H9 (cell line): Measurements from ENCODE around the gene OXTR. TPM values are rescaled to one million over a fixed set of nuclear protein-coding genes. Genes with fewer than 3 reads are reported as not detected.

Experiments
- DNase-seq: peaks from one replicate; pipeline ENCODE4 v3.0.0-alpha.2; 2017
- H2AFZ ChIP-seq: one replicate; pipeline ENCODE4 v1.6.1; 2013; ENCODE audit warnings: mild to moderate bottlenecking, low read length, control low read depth, moderate library complexity
- H2AK5ac ChIP-seq: 2 replicates; pipeline ENCODE4 v1.6.1; 2013; ENCODE audit warnings: low read length, control low read depth, mixed read lengths; ENCODE audit not compliant: insufficient read length
- H2BK120ac ChIP-seq: one replicate; pipeline ENCODE4 v1.6.1; 2013; ENCODE audit warnings: low read depth, mild to moderate bottlenecking, low read length, control low read depth, inconsistent platforms; ENCODE audit not compliant: poor library complexity, severe bottlenecking
- H2BK12ac ChIP-seq: 2 replicates; pipeline ENCODE4 v1.6.1; 2013; ENCODE audit warnings: low read length, control low read depth, mixed read lengths, low read depth; ENCODE audit not compliant: insufficient read length
- H2BK15ac ChIP-seq: 2 replicates; pipeline ENCODE4 v1.6.1; 2013; ENCODE audit warnings: low read depth, low read length, control low read depth
- H2BK20ac ChIP-seq: one replicate; pipeline ENCODE4 v1.6.1; 2013; ENCODE audit warnings: low read depth, mild to moderate bottlenecking, low read length, control low read depth, inconsistent platforms; ENCODE audit not compliant: poor library complexity, severe bottlenecking
- H2BK5ac ChIP-seq: 2 replicates; pipeline ENCODE4 v1.6.1; 2013; ENCODE audit warnings: low read length, control low read depth, mixed read lengths; ENCODE audit not compliant: insufficient read length
- H3K14ac ChIP-seq: 2 replicates; pipeline ENCODE4 v1.6.1; 2013; ENCODE audit warnings: low read length, control low read depth; ENCODE audit not compliant: insufficient read depth
- H3K18ac ChIP-seq: 2 replicates; pipeline ENCODE4 v1.6.1; 2013; ENCODE audit warnings: low read depth, mild to moderate bottlenecking, mixed read lengths, low read length, control low read depth; ENCODE audit not compliant: insufficient read length
- H3K23ac ChIP-seq: 2 replicates; pipeline ENCODE4 v1.6.1; 2013; ENCODE audit warnings: low read length, control low read depth, mixed read lengths, low read depth; ENCODE audit not compliant: insufficient read length
- H3K23me2 ChIP-seq: 2 replicates; pipeline ENCODE4 v1.6.1; 2013; ENCODE audit warnings: low read depth, mild to moderate bottlenecking, mixed read lengths, low read length, control low read depth; ENCODE audit not compliant: insufficient read length, poor library complexity, severe bottlenecking
- H3K27ac ChIP-seq: 2 replicates; pipeline ENCODE4 v1.5.1; 2013; ENCODE audit warnings: low read length, control low read depth, mixed read lengths, low read depth; ENCODE audit not compliant: insufficient read length
- H3K27me3 ChIP-seq: 2 replicates; pipeline ENCODE4 v1.6.1; 2013; ENCODE audit warnings: low read length, control low read depth, inconsistent platforms; ENCODE audit not compliant: insufficient read depth
- H3K4ac ChIP-seq: 2 replicates; pipeline ENCODE4 v1.6.1; 2013; ENCODE audit warnings: low read depth, mild to moderate bottlenecking, control low read depth, inconsistent platforms, low read length, moderate library complexity
- H3K4me1 ChIP-seq: 2 replicates; pipeline ENCODE4 v1.6.1; 2013; ENCODE audit warnings: low read length, control low read depth, inconsistent platforms; ENCODE audit not compliant: insufficient read depth
- H3K4me2 ChIP-seq: 2 replicates; pipeline ENCODE4 v1.6.1; 2013; ENCODE audit warnings: low read length, control low read depth, mixed read lengths; ENCODE audit not compliant: insufficient read length, insufficient read depth
- H3K56ac ChIP-seq: 2 replicates; pipeline ENCODE4 v1.6.1; 2013; ENCODE audit warnings: low read depth, mild to moderate bottlenecking, mixed read lengths, low read length, control low read depth; ENCODE audit not compliant: insufficient read length
- H3K79me1 ChIP-seq: 2 replicates; pipeline ENCODE4 v1.6.1; 2013; ENCODE audit warnings: low read depth, mild to moderate bottlenecking, moderate library complexity, low read length, control low read depth, inconsistent platforms; ENCODE audit not compliant: insufficient read depth, poor library complexity, severe bottlenecking
- H3K79me2 ChIP-seq: 2 replicates; pipeline ENCODE4 v1.6.1; 2013; ENCODE audit warnings: low read length, control low read depth, inconsistent platforms; ENCODE audit not compliant: insufficient read depth
- H3K9ac ChIP-seq: 2 replicates; pipeline ENCODE4 v1.6.1; 2013; ENCODE audit warnings: low read length, control low read depth, mixed read lengths; ENCODE audit not compliant: insufficient read length; ENCODE audit errors: extremely low read depth
- H3K9me3 ChIP-seq: one replicate; pipeline ENCODE4 v1.6.1; 2013; ENCODE audit warnings: low read depth, low read length, inconsistent platforms; ENCODE audit not compliant: control insufficient read depth
- H3T11ph ChIP-seq: one replicate; pipeline ENCODE4 v1.6.1; 2013; ENCODE audit warnings: mild to moderate bottlenecking, low read length, control low read depth, inconsistent platforms
- H4K20me1 ChIP-seq: one replicate; pipeline ENCODE4 v1.6.1; 2013; ENCODE audit not compliant: control insufficient read depth, insufficient read length, insufficient read depth
- H4K5ac ChIP-seq: 2 replicates; pipeline ENCODE4 v1.6.1; 2013; ENCODE audit warnings: low read depth, mild to moderate bottlenecking, mixed read lengths, low read length, control low read depth; ENCODE audit not compliant: insufficient read length
- H4K8ac ChIP-seq: replicated peaks from 2 replicates; pipeline ENCODE4 v1.6.1; 2013; ENCODE audit warnings: low read length, control low read depth, mixed read lengths, low read depth; ENCODE audit not compliant: insufficient read length
- H4K91ac ChIP-seq: 2 replicates; pipeline ENCODE4 v1.6.1; 2013; ENCODE audit warnings: low read depth, mild to moderate bottlenecking, moderate library complexity, mixed read lengths, low read length, control low read depth; ENCODE audit not compliant: insufficient read length
- H3K27ac Mint-ChIP-seq, 3 experiments: 2 replicates in 2 of 3; 3 replicates in 1 of 3; pipeline ENCODE4 v1.8.0; 2020 to 2021; ENCODE audit warnings: mixed read lengths in 3 of 3, mild to moderate bottlenecking in 1 of 3, moderate library complexity in 1 of 3
- H3K27me3 Mint-ChIP-seq: 2 replicates; pipeline ENCODE4 v1.8.0; 2021; ENCODE audit warnings: low read depth, mild to moderate bottlenecking, moderate library complexity, mixed read lengths
- H3K36me3 Mint-ChIP-seq, 3 experiments: 2 replicates in 2 of 3; 3 replicates in 1 of 3; pipeline ENCODE4 v1.8.0; 2020 to 2021; ENCODE audit warnings: low read depth in 3 of 3, mixed read lengths in 3 of 3; ENCODE audit not compliant: insufficient read depth in 1 of 3
- H3K4me1 Mint-ChIP-seq, 2 experiments: 2 replicates each; pipeline ENCODE4 v1.8.0; 2020; ENCODE audit warnings: mixed read lengths in 2 of 2
- H3K4me3 Mint-ChIP-seq, 2 experiments: 2 replicates in 1 of 2; 3 replicates in 1 of 2; pipeline ENCODE4 v1.8.0; 2020 to 2021; ENCODE audit warnings: mild to moderate bottlenecking in 2 of 2, mixed read lengths in 2 of 2, moderate library complexity in 1 of 2
- H3K9me3 Mint-ChIP-seq, 2 experiments: 2 replicates in 1 of 2; 3 replicates in 1 of 2; pipeline ENCODE4 v1.8.0; 2020; ENCODE audit warnings: mild to moderate bottlenecking in 2 of 2, mixed read lengths in 2 of 2, moderate library complexity in 1 of 2
- CTCF ChIP-seq: fragments of 200-600 bp; sonication (generic); conservative IDR thresholded peaks from 3 replicates; pipeline ENCODE4 v1.8.0; 2021; ENCODE audit warnings: antibody characterized with exemption, mild to moderate bottlenecking
- WGBS: extraction: QIAGEN DNeasy Blood & Tissue Kit; methylation state at CpG from one replicate; pipeline ENCODE4 v1.1.7; 2013; ENCODE audit warnings: missing lambda C conversion rate, low lambda C conversion rate, mixed read lengths; ENCODE audit not compliant: insufficient read length; ENCODE audit errors: extremely low coverage; 5-methylcytosine and 5-hydroxymethylcytosine counted together
- total RNA-seq: library from RNA; stranded (reverse); gene quantifications from 2 replicates; pipeline ENCODE4 v1.2.1, GENCODE V29; 2021

Gene OXTR
- total RNA-seq, 1 experiment from 2014 or later: 1.7 TPM

DNA sequence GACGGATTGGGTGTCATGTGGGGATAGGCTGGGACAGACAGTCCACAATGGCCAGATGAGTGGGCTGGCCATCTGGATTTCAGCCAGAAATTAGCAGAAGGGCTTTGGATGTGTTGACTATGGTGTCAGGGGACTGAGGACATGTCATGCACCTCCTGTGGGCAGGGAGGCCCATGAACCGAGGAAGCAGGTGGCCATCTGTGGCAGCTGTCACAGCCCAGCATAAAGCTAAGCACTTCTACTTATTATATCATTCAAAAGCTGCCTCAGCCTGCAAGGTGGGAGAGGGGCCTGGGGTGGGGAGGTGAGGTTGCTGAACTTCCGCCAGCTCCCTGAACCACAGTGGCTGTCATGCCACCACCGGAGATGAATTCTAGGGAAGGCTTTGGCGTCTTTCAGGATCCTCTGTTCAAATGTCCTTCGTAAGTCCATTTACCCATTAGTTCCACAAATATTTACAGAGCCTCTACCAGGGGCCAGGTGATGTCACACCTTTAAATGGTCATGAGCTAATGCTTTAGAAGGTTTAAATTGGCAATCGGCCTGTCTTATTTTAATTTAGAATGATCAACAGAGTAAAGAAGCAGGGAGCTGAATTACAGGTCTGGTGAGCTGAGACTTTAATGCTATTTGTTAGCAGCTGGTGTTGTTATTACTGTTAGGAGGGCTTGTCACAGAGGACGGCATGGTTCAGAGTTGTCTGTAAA, 59.5 kb downstream of the OXTR start:
- Histone ChIP-seq H3K9me3 (no peaks in the 10 kb centered on the region), H4K20me1 (peaks cover 2% of the 10 kb centered on the region), H3K9ac (no peak overlapping the region), H4K8ac (no peak overlapping the region), H4K91ac (no peak overlapping the region), H3K79me2 (no peaks in the 10 kb centered on the region), H3K23me2 (no peaks in the 10 kb centered on the region), H3K4ac (no peak overlapping the region), H3K23ac (no peak overlapping the region), H2AK5ac (no peak overlapping the region), H3K14ac (no peak overlapping the region; the same call in 1 of the 2 replicates), H3T11ph (no peak overlapping the region), H3K18ac (no peak overlapping the region), H2BK15ac (no peak overlapping the region), H2BK120ac (no peak overlapping the region), H3K4me1 (no peaks in the 10 kb centered on the region), H3K56ac (no peak overlapping the region), H3K4me2 (no peak overlapping the region), H2BK20ac (no peak overlapping the region), H2BK5ac (no peak overlapping the region), H2BK12ac (no peak overlapping the region), H2AFZ (no peak overlapping the region), H3K79me1 (no peaks in the 10 kb centered on the region), H3K27me3 (peaks cover 47% of the 10 kb centered on the region), H3K27ac (no peak overlapping the region), H4K5ac (no peak overlapping the region)
- Mint-ChIP-seq H3K36me3 (no peaks in the 10 kb centered on the region; a peak in 1 of 7 replicates), H3K4me3 (no peak overlapping the region), H3K4me1 (peaks cover 4% of the 10 kb centered on the region in 2 experiments), H3K27ac (no peak overlapping the region), H3K9me3 (peaks cover 0 to 6% of the 10 kb centered on the region in 2 experiments; a peak in 3 of 5 replicates), H3K27me3 (peaks cover 100% of the 10 kb centered on the region)
- no peak for DNase-seq
- no peak for TF ChIP-seq CTCF
- no CpG with 5 or more reads among the region's 8 CpGs for WGBS
